Liver (tissue), 9 donors: ENCODE results near the gene ANTXR1. TPM values are rescaled to one million over a fixed set of nuclear protein-coding genes. Genes with fewer than 3 reads are reported as not detected.
"Not testable (repeated sequence)": the region's sequence is repeated elsewhere in the genome, so short reads cannot be mapped to it uniquely, and the experiment has no call there.

Source experiments
- DNase-seq: peaks from one replicate; pipeline ENCODE4 v3.0.0-alpha.2; 2017; ENCODE audit warnings: low spot score
- H3K27ac ChIP-seq, 2 donors: one replicate each; pipeline ENCODE4 v1.7.0; 2013; ENCODE audit warnings: inconsistent platforms in 2 of 2, low read length in 2 of 2, control low read depth in 1 of 2, low read depth in 1 of 2, mild to moderate bottlenecking in 1 of 2
- H3K27me3 ChIP-seq, 4 donors: one replicate each; pipeline versions ENCODE4 v1.6.1 to v1.7.0; 2013; ENCODE audit warnings: low read length in 3 of 4, inconsistent platforms in 1 of 4, mild to moderate bottlenecking in 1 of 4, moderate library complexity in 1 of 4; ENCODE audit not compliant: control insufficient read depth in 4 of 4, insufficient read depth in 4 of 4
- H3K36me3 ChIP-seq, 4 donors: one replicate each; pipeline versions ENCODE4 v1.6.1 to v1.7.0; 2013; ENCODE audit warnings: low read length in 3 of 4, mild to moderate bottlenecking in 3 of 4, low read depth in 1 of 4, moderate library complexity in 1 of 4; ENCODE audit not compliant: control insufficient read depth in 4 of 4, insufficient read depth in 3 of 4
- H3K4me1 ChIP-seq, 4 donors: one replicate each; pipeline versions ENCODE4 v1.6.1 to v1.7.0; 2013; ENCODE audit warnings: low read length in 3 of 4, mild to moderate bottlenecking in 3 of 4, moderate library complexity in 1 of 4; ENCODE audit not compliant: control insufficient read depth in 4 of 4, insufficient read depth in 4 of 4
- H3K4me3 ChIP-seq, 3 donors: one replicate each; pipeline versions ENCODE4 v1.6.1 to v1.7.0; 2013; ENCODE audit warnings: low read length in 3 of 3, control low read depth in 1 of 3, low read depth in 1 of 3, mild to moderate bottlenecking in 1 of 3
- H3K9ac ChIP-seq, 2 donors: one replicate each; pipeline ENCODE4 v1.7.0; 2013; ENCODE audit warnings: low read length in 2 of 2, mild to moderate bottlenecking in 2 of 2, moderate library complexity in 2 of 2, control low read depth in 1 of 2, low read depth in 1 of 2
- H3K9me3 ChIP-seq, 4 donors: one replicate each; pipeline versions ENCODE4 v1.6.1 to v1.7.0; 2013; ENCODE audit warnings: low read length in 3 of 4; ENCODE audit not compliant: control insufficient read depth in 4 of 4
- FOXA1 ChIP-seq: IDR thresholded peaks from 2 replicates; pipeline ENCODE4 v1.6.1; 2016; ENCODE audit warnings: antibody characterized with exemption
- FOXA2 ChIP-seq: IDR thresholded peaks from 2 replicates; pipeline ENCODE4 v1.6.1; 2016; ENCODE audit warnings: antibody characterized with exemption
- GABPA ChIP-seq, 2 donors: IDR thresholded peaks in 1 of 2; conservative IDR thresholded peaks in 1 of 2; 2 replicates each; pipeline ENCODE4 v1.6.1; 2016; ENCODE audit warnings: antibody characterized with exemption in 2 of 2, mild to moderate bottlenecking in 1 of 2, moderate library complexity in 1 of 2
- HNF4A ChIP-seq, 2 donors: conservative IDR thresholded peaks; 2 replicates each; pipeline ENCODE4 v1.6.1; 2016; ENCODE audit warnings: antibody characterized with exemption in 2 of 2, mild to moderate bottlenecking in 2 of 2
- NR2F2 ChIP-seq: IDR thresholded peaks from 2 replicates; pipeline ENCODE4 v1.6.1; 2016; ENCODE audit warnings: antibody characterized with exemption
- RAD21 ChIP-seq, 2 donors: IDR thresholded peaks; 2 replicates each; pipeline ENCODE4 v1.6.1; 2016; ENCODE audit warnings: antibody characterized with exemption in 2 of 2, mild to moderate bottlenecking in 2 of 2
- TAF1 ChIP-seq: conservative IDR thresholded peaks from 2 replicates; pipeline ENCODE4 v1.6.1; 2016; ENCODE audit warnings: antibody characterized with exemption, mild to moderate bottlenecking
- YY1 ChIP-seq: IDR thresholded peaks from 2 replicates; pipeline ENCODE4 v1.6.1; 2016; ENCODE audit warnings: antibody characterized with exemption, mild to moderate bottlenecking
- ZBTB33 ChIP-seq: IDR thresholded peaks from 2 replicates; pipeline ENCODE4 v1.6.1; 2016; ENCODE audit warnings: antibody characterized with exemption
- WGBS: extraction: QIAGEN DNeasy Blood & Tissue Kit; methylation state at CpG from one replicate; pipeline ENCODE4 v1.1.7; 2013; 5-methylcytosine and 5-hydroxymethylcytosine counted together
- polyA plus RNA-seq, 2 donors: library from polyadenylated mRNA; stranded (reverse) in 1 of 2; unstranded in 1 of 2; fragments of 200-250 nt in 1 of 2; fragments of >200 nt in 1 of 2; fragmentation: Nextera tagmentation in 1 of 2; extraction: Ambion mirVana in 1 of 2; gene quantifications; one replicate each; pipeline versions ENCODE4 v1.2.1 to v1.2.3, GENCODE V29; 2013 to 2015
- total RNA-seq, 2 donors: library from RNA; depleted of rRNA; stranded (reverse); fragments of >200 nt; gene quantifications; one replicate each; pipeline ENCODE4 v1.2.3, GENCODE V29; 2014
- TF ChIP-seq, protein P1 (sequence below): IDR thresholded peaks from 2 replicates; pipeline ENCODE4 v1.6.1; 2016; ENCODE audit warnings: antibody characterized with exemption
- donor health status: healthy.
- donor health status: healthy.
- donor health status: healthy.
- donor health status: healthy.
- donor health status: healthy.

ANTXR1 gene
- total and polyA plus RNA-seq, 4 donors: 0.60 to 3.6 (median 1.8) TPM

DNA sequence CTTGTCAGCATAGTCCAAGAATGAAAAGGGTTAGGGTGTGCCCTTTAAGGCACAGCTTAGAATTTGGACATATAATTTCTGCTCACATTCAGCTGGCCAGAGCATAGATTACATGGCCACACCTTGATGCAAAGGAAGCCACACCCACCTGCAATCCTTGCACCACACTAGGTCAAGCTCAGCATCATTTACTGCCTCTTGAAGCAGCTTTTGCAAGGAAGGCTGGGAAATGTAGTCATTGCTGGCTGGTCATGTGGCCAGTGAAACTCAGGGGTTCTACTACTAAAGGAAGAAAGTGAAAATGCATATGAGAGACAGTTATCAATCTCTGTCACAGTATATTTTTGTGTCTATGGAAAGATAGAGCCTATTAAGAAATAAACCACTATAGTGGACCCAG lies 214.7 kb downstream of the ANTXR1 start:
- DNase-seq: no peak
- H3K9ac ChIP-seq: no peak overlapping the region
- H3K27me3 ChIP-seq: no peaks in the 10 kb centered on the region
- no peaks in the 10 kb centered on the region for H3K9me3 ChIP-seq
- no peak for TF ChIP-seq FOXA1
- no peak for TF ChIP-seq RAD21 (IDR thresholded peaks at IDR 0.05)
- TF ChIP-seq YY1: no peak
- TF ChIP-seq ZBTB33: no peak
- TF ChIP-seq, protein P1, sequence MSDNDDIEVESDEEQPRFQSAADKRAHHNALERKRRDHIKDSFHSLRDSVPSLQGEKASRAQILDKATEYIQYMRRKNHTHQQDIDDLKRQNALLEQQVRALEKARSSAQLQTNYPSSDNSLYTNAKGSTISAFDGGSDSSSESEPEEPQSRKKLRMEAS: no peak
- no peak for TF ChIP-seq GABPA (IDR thresholded peaks at IDR 0.05 in 1 of 2, conservative IDR thresholded peaks at IDR 0.05 in 1 of 2)
- no peak for TF ChIP-seq NR2F2
- TF ChIP-seq TAF1: no peak
- peaks cover 0 to 12% (median 4%) of the 10 kb centered on the region in 4 donors for H3K4me1 ChIP-seq
- H3K36me3 ChIP-seq: no peaks in the 10 kb centered on the region
- no peak overlapping the region for H3K27ac ChIP-seq
- no peak overlapping the region for H3K4me3 ChIP-seq

- not testable (repeated sequence) for H3K9ac ChIP-seq, H3K36me3 ChIP-seq, H3K9me3 ChIP-seq, H3K4me3 ChIP-seq, H3K27ac ChIP-seq, H3K4me1 ChIP-seq, DNase-seq, H3K27me3 ChIP-seq
- WGBS: 95% methylated on average over 1 of the region's 1 CpG
Observed at GRCh38 chr2:69230946-69231345, 218.0 kb downstream of the ANTXR1 start.

GRCh38 chr2:69231612-69232277 lies 218.8 kb downstream of the ANTXR1 start:
- no peaks in the 10 kb centered on the region for H3K27me3 ChIP-seq
- H3K36me3 ChIP-seq: no peaks in the 10 kb centered on the region
- H3K4me1 ChIP-seq: no peaks in the 10 kb centered on the region
- H3K4me3 ChIP-seq: no peak overlapping the region
- TF ChIP-seq FOXA2: no peak
- TF ChIP-seq HNF4A (conservative IDR thresholded peaks at IDR 0.05): peak in 1 of 2 donors; percentile 46
- DNase-seq: no peak
- no peak overlapping the region for H3K9ac ChIP-seq
- WGBS: 70% methylated on average over 6 of the region's 6 CpGs
- H3K9me3 ChIP-seq: no peaks in the 10 kb centered on the region
- H3K27ac ChIP-seq: no peak overlapping the region

DNA sequence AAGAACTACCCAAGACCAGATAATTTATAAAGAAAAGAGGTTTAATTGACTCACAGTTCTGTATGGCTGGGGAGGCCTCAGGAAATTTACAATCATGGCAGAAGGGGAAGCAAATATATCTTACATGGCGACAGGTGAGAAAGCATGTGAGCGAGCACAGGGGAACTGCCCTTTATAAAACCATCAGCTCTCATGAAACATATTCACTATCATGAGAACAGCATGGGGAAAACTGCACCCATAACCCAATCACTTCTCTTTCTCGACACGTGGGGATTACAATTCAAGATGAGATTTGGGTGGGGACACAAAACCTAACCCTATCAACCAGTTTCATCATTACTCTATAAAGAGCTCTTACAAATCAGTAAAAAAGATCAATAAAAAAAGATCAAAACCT lies 222.9 kb downstream of the ANTXR1 start:
- not testable (repeated sequence) for H3K9me3 ChIP-seq, H3K36me3 ChIP-seq, DNase-seq, H3K27ac ChIP-seq, H3K27me3 ChIP-seq, H3K4me3 ChIP-seq, H3K4me1 ChIP-seq, H3K9ac ChIP-seq
- 93% methylated on average over 4 of the region's 4 CpGs for WGBS
